A549 (cell line): ENCODE results near the gene FAM107B. TPM values are rescaled to one million over a fixed set of nuclear protein-coding genes. Genes with fewer than 3 reads are reported as not detected.

Source experiments
- ATAC-seq, 2 experiments: fragments of 200-7000 bp in 1 of 2; fragments of >200 bp in 1 of 2; cut with Nextera tagmentation in 1 of 2; cut with Tn5 transposase in 1 of 2; 3 replicates each; pipeline versions ENCODE4 v1.8.0 to v1.9.1; 2018 to 2020; ENCODE audit warnings: mild to moderate bottlenecking in 1 of 2, moderate library complexity in 1 of 2
- CTCF ChIA-PET: fragments of 300-600 bp; sonication (Branson Sonifier 250); formaldehyde crosslinking; extraction: SDS; loops from one replicate; lab custom pipeline; 2021; ENCODE audit warnings: antibody characterized with exemption, inconsistent platforms; lab: Yijun Ruan, JAX
- POLR2A ChIA-PET: fragments of 350-600 bp; formaldehyde crosslinking; extraction: SDS; loops from one replicate; lab custom pipeline; 2021; ENCODE audit warnings: antibody characterized with exemption, inconsistent platforms; lab: Yijun Ruan, JAX
- DNase-seq, 2 experiments: peaks; one replicate each; pipeline versions ENCODE4 v3.0.0 to v3.0.0-alpha.2; 2011 to 2016; ENCODE audit warnings: low read depth in 1 of 2, low spot score in 1 of 2
- FAIRE-seq: peaks from 2 replicates; lab custom pipeline; 2011; peaks lifted over from hg19 to GRCh38; lab: Jason Lieb, UNC
- H3K27ac ChIP-seq, 2 experiments: fragments of >200 bp; sonication (Bioruptor Twin); formaldehyde crosslinking; 3 replicates each; pipeline ENCODE4 v1.5.1; 2016 to 2017
- H3K4me1 ChIP-seq: fragments of >200 bp; sonication (Bioruptor Twin); formaldehyde crosslinking; 3 replicates; pipeline ENCODE4 v1.6.1; 2016
- H3K4me2 ChIP-seq: fragments of >200 bp; sonication (Bioruptor Twin); formaldehyde crosslinking; 3 replicates; pipeline ENCODE4 v1.6.1; 2016
- H3K4me3 ChIP-seq: fragments of >200 bp; sonication (Bioruptor Twin); formaldehyde crosslinking; 3 replicates; pipeline ENCODE4 v1.5.1; 2016
- H3K9me3 ChIP-seq: fragments of >200 bp; sonication (Bioruptor Twin); formaldehyde crosslinking; 3 replicates; pipeline ENCODE4 v1.6.1; 2016
- BCL3 ChIP-seq: fragments of >200 bp; sonication (Bioruptor Twin); formaldehyde crosslinking; IDR thresholded peaks from 3 replicates; pipeline ENCODE4 v1.6.1; 2016
- CTCF ChIP-seq: fragments of >200 bp; sonication (Bioruptor Twin); formaldehyde crosslinking; IDR thresholded peaks from 3 replicates; pipeline ENCODE4 v1.5.1; 2016
- E2F6 ChIP-seq: IDR thresholded peaks from 2 replicates; pipeline ENCODE4 v1.6.1; 2012; ENCODE audit warnings: low read depth, borderline replicate concordance
- EHMT2 ChIP-seq: fragments of 200-600 bp; sonication (generic); IDR thresholded peaks from 2 replicates; pipeline ENCODE4 v1.6.1; 2016; ENCODE audit warnings: antibody characterized with exemption, low read depth, mild to moderate bottlenecking, moderate library complexity
- EP300 ChIP-seq, 2 experiments: fragments of >200 bp; sonication (Bioruptor Twin); formaldehyde crosslinking; IDR thresholded peaks; 2 replicates in 1 of 2; 3 replicates in 1 of 2; pipeline ENCODE4 v1.6.1; 2016 to 2017
- ESRRA ChIP-seq: fragments of 150-350 bp; IDR thresholded peaks from 2 replicates; pipeline ENCODE4 v1.6.1; 2014; ENCODE audit warnings: mild to moderate bottlenecking, low read length, borderline replicate concordance
- FOXS1 ChIP-seq: fragments of 250-450 bp; sonication (Bioruptor Pico); IDR thresholded peaks from 2 replicates; pipeline ENCODE4 v1.5.0; 2020; ENCODE audit warnings: mild to moderate bottlenecking, moderate library complexity
- GATA3 ChIP-seq: IDR thresholded peaks from 2 replicates; pipeline ENCODE4 v1.6.1; 2012; ENCODE audit warnings: borderline replicate concordance
- HEYL ChIP-seq: fragments of 250-450 bp; sonication (Bioruptor Pico); IDR thresholded peaks from 2 replicates; pipeline ENCODE4 v1.8.0; 2021; ENCODE audit warnings: mild to moderate bottlenecking, moderate library complexity
- HMGXB4 ChIP-seq: fragments of 250-450 bp; sonication (Bioruptor Pico); IDR thresholded peaks from 2 replicates; pipeline ENCODE4 v1.5.0; 2021; ENCODE audit warnings: mild to moderate bottlenecking, moderate library complexity, borderline replicate concordance
- HOXA7 ChIP-seq: fragments of 250-450 bp; sonication (Bioruptor Pico); IDR thresholded peaks from 2 replicates; pipeline ENCODE4 v1.5.0; 2020; ENCODE audit warnings: mild to moderate bottlenecking, moderate library complexity
- JUN ChIP-seq, 2 experiments: fragments of >200 bp; sonication (Bioruptor Twin); formaldehyde crosslinking; IDR thresholded peaks; 2 replicates in 1 of 2; 3 replicates in 1 of 2; pipeline ENCODE4 v1.6.1; 2016 to 2017
- JUNB ChIP-seq: fragments of >200 bp; sonication (Bioruptor Twin); formaldehyde crosslinking; IDR thresholded peaks from 2 replicates; pipeline ENCODE4 v1.6.1; 2016
- KDM5A ChIP-seq: fragments of 200-600 bp; sonication (generic); IDR thresholded peaks from 2 replicates; pipeline ENCODE4 v1.6.1; 2016; ENCODE audit warnings: antibody characterized with exemption, mild to moderate bottlenecking
- MAX ChIP-seq: IDR thresholded peaks from 2 replicates; pipeline ENCODE4 v1.6.1; 2012
- NR3C1 ChIP-seq: fragments of >200 bp; sonication (Bioruptor Twin); formaldehyde crosslinking; IDR thresholded peaks from 3 replicates; pipeline ENCODE4 v1.6.1; 2017
- PBX3 ChIP-seq: IDR thresholded peaks from 2 replicates; pipeline ENCODE4 v1.6.1; 2012
- PHF8 ChIP-seq: fragments of 200-600 bp; sonication (generic); IDR thresholded peaks from 2 replicates; pipeline ENCODE4 v1.6.1; 2016; ENCODE audit warnings: low read depth, mild to moderate bottlenecking, antibody characterized with exemption, moderate library complexity, borderline replicate concordance
- RAD21 ChIP-seq, 2 experiments: fragments of >200 bp in 1 of 2; sonication (Bioruptor Twin) in 1 of 2; formaldehyde crosslinking in 1 of 2; IDR thresholded peaks in 1 of 2; conservative IDR thresholded peaks in 1 of 2; 2 replicates in 1 of 2; 3 replicates in 1 of 2; pipeline ENCODE4 v1.6.1; 2012 to 2018; ENCODE audit warnings: inconsistent platforms in 1 of 2
- REST ChIP-seq: fragments of 200-600 bp; sonication (generic); IDR thresholded peaks from 2 replicates; pipeline ENCODE4 v1.6.1; 2016; ENCODE audit warnings: antibody characterized with exemption, mild to moderate bottlenecking, moderate library complexity
- SMC3 ChIP-seq: fragments of >200 bp; sonication (Bioruptor Twin); formaldehyde crosslinking; IDR thresholded peaks from 3 replicates; pipeline ENCODE4 v1.6.1; 2018; ENCODE audit warnings: inconsistent platforms
- USF2 ChIP-seq: fragments of 450-650 bp; IDR thresholded peaks from 2 replicates; pipeline ENCODE4 v1.6.1; 2014; ENCODE audit warnings: antibody characterized with exemption
- ZFP36 ChIP-seq: fragments of 450-650 bp; IDR thresholded peaks from 2 replicates; pipeline ENCODE4 v1.6.1; 2014; ENCODE audit warnings: borderline replicate concordance; ENCODE audit not compliant: partially characterized antibody
- WGBS: methylation state at CpG from one replicate; pipeline ENCODE4 v1.1.6; 2017; ENCODE audit errors: missing lambda C conversion rate; 5-methylcytosine and 5-hydroxymethylcytosine counted together
- polyA plus RNA-seq, 4 experiments: library from polyadenylated mRNA; depleted of rRNA in 3 of 4; stranded (reverse); fragments of >200 nt; fragmentation: RNase III in 1 of 4; extraction: RNeasy Plus Mini Kit Qiagen cat#74134 plus additional on column Dnase treatment in 1 of 4; gene quantifications; 2 replicates in 3 of 4; 3 replicates in 1 of 4; pipeline ENCODE4 v1.2.3, GENCODE V29; 2011 to 2017

The FAM107B gene
- polyA plus RNA-seq, 2 of the 4 experiments (the other 2 are of a cell fraction): 99.9 to 173 TPM

GRCh38 chr10:14507176-14507575 lies 267.5 kb downstream of the FAM107B start (continued):
- TF ChIP-seq BCL3 (no peak), NR3C1 (no peak), USF2 (no peak), PBX3 (no peak), PHF8 (no peak), GATA3 (no peak), EP300 (IDR thresholded peaks at IDR 0.05) (no peak)

GRCh38 chr10:14502431-14502830 lies 272.3 kb downstream of the FAM107B start:
- TF ChIP-seq ESRRA (no peak), ZFP36 (no peak), HOXA7 (CRISPR knock-in tag) (no peak), EHMT2 (no peak), FOXS1 (no peak), MAX (no peak), HEYL (CRISPR knock-in tag) (no peak), HMGXB4 (CRISPR knock-in tag) (no peak), SMC3 (no peak), JUNB (no peak), RAD21 (conservative IDR thresholded peaks at IDR 0.05 in 1 of 2, IDR thresholded peaks at IDR 0.05 in 1 of 2) (no peak)
- no peak for DNase-seq
- H3K4me3 ChIP-seq: no peak overlapping the region
- POLR2A ChIA-PET: no interaction called here
- H3K4me1 ChIP-seq: peaks cover 6% of the 10 kb centered on the region
- ATAC-seq: no peak
- no peaks in the 10 kb centered on the region for H3K9me3 ChIP-seq
- CTCF ChIA-PET: no interaction called here
- no peak for FAIRE-seq
- 75% methylated on average over 3 of the region's 3 CpGs for WGBS
- H3K4me2 ChIP-seq: no peak overlapping the region
- no peak overlapping the region for H3K27ac ChIP-seq

- ATAC-seq (no peak), FAIRE-seq (no peak), DNase-seq (peak in 1 of 2 experiments; percentile 11)
- ChIA-PET POLR2A (no interaction called here), CTCF (interaction anchor here (0.6 to 4.6 kb wide), 8 partner anchors 8 to 471 kb away, joined by 3 to 45 read pairs (median 6); no protein-coding TSS in a partner anchor)
- Histone ChIP-seq H3K27ac (peak overlapping the region in 1 of 2 experiments; percentile 69; a peak in 1 of 6 replicates), H3K4me2 (no peak overlapping the region), H3K9me3 (no peaks in the 10 kb centered on the region), H3K4me3 (no peak overlapping the region), H3K4me1 (peaks cover 6% of the 10 kb centered on the region)
- 74% methylated on average over 9 of the region's 9 CpGs for WGBS
- TF ChIP-seq SMC3 (no peak), REST (no peak), E2F6 (no peak), CTCF (no peak), MAX (no peak), JUN (IDR thresholded peaks at IDR 0.05) (no peak), KDM5A (no peak)
Observed at GRCh38 chr10:14500172-14500765, 274.4 kb downstream of the FAM107B start.
